NB4 (cell line): ENCODE measurements around the gene CNTN4.

Experiments
- DNase-seq: peaks from one replicate; pipeline ENCODE4 v3.0.0; 2010; ENCODE audit warnings: low read depth
- H3K4me3 ChIP-seq: one replicate; pipeline ENCODE4 v1.5.1; 2011; ENCODE audit warnings: mild to moderate bottlenecking, low read depth, low read length, moderate library complexity
- CTCF ChIP-seq: IDR thresholded peaks from one replicate; pipeline ENCODE4 v1.5.1; 2012; ENCODE audit warnings: low read depth, low read length
- MAX ChIP-seq: IDR thresholded peaks from 2 replicates; pipeline ENCODE4 v1.6.1; 2011; ENCODE audit warnings: low read depth, low read length
- MYC ChIP-seq: IDR thresholded peaks from 2 replicates; pipeline ENCODE4 v1.6.1; 2011; ENCODE audit warnings: low read depth, low read length
- POLR2A ChIP-seq: IDR thresholded peaks from 2 replicates; pipeline ENCODE4 v1.6.1; 2011; ENCODE audit warnings: mild to moderate bottlenecking; ENCODE audit not compliant: insufficient read length; ENCODE audit errors: extremely low read depth

The CNTN4 gene

GRCh38 chr3:2863127-2863526 lies 764.5 kb downstream of the CNTN4 start:
- no peak for DNase-seq
- H3K4me3 ChIP-seq = no peak overlapping the region
- TF ChIP-seq MYC (no peak), POLR2A (no peak), CTCF (no peak), MAX (no peak)

GRCh38 chr3:2869905-2870304 lies 771.2 kb downstream of the CNTN4 start:
- DNase-seq = no peak
- no peak for TF ChIP-seq POLR2A
- TF ChIP-seq CTCF = no peak
- no peak for TF ChIP-seq MYC
- TF ChIP-seq MAX = no peak
- no peak overlapping the region for H3K4me3 ChIP-seq

GRCh38 chr3:2870724-2871333 lies 772.2 kb downstream of the CNTN4 start:
- no peak for DNase-seq
- no peak overlapping the region for H3K4me3 ChIP-seq
- no peak for TF ChIP-seq MYC
- no peak for TF ChIP-seq POLR2A
- TF ChIP-seq MAX = no peak
- TF ChIP-seq CTCF = no peak

GRCh38 chr3:2872884-2873283 lies 774.2 kb downstream of the CNTN4 start:
- H3K4me3 ChIP-seq = no peak overlapping the region
- TF ChIP-seq MYC (no peak), POLR2A (no peak), CTCF (no peak), MAX (no peak)

GRCh38 chr3:2873986-2874385 lies 775.3 kb downstream of the CNTN4 start:
- H3K4me3 ChIP-seq = no peak overlapping the region
- TF ChIP-seq MYC = no peak
- no peak for DNase-seq

More at GRCh38 chr3:2872884-2873283, 774.2 kb downstream of the CNTN4 start:
- DNase-seq = no peak

GRCh38 chr3:2875699-2876098 lies 777.0 kb downstream of the CNTN4 start:
- H3K4me3 ChIP-seq = no peak overlapping the region
- no peak for DNase-seq
- TF ChIP-seq POLR2A (no peak), MAX (no peak)

- no peak for TF ChIP-seq MYC
- no peak for TF ChIP-seq MAX
- no peak for TF ChIP-seq CTCF
- TF ChIP-seq POLR2A = no peak
- H3K4me3 ChIP-seq = no peak overlapping the region
- DNase-seq = no peak
Observed at GRCh38 chr3:2876362-2876761, 777.7 kb downstream of the CNTN4 start.
